Mesodermal cell (in vitro differentiated cells): ENCODE results near the gene PAFAH1B2.

Experiments
- H3K27ac ChIP-seq: 2 replicates; pipeline ENCODE4 v1.7.0; 2013; ENCODE audit warnings: mild to moderate bottlenecking, low read depth, low read length, moderate library complexity; ENCODE audit not compliant: severe bottlenecking
- H3K36me3 ChIP-seq: 2 replicates; pipeline ENCODE4 v1.7.1; 2013; ENCODE audit warnings: mild to moderate bottlenecking, low read length, moderate library complexity; ENCODE audit not compliant: control insufficient read depth, insufficient read depth
- H3K4me1 ChIP-seq: one replicate; pipeline ENCODE4 v1.7.1; 2013; ENCODE audit warnings: mild to moderate bottlenecking, low read length; ENCODE audit not compliant: insufficient read depth, control insufficient read depth, poor library complexity, severe bottlenecking
- H3K4me3 ChIP-seq: 2 replicates; pipeline ENCODE4 v1.7.0; 2013; ENCODE audit warnings: low read length, control low read depth, mild to moderate bottlenecking; ENCODE audit not compliant: insufficient read depth, poor library complexity, severe bottlenecking; ENCODE audit errors: extremely low read depth
- H3K9me3 ChIP-seq: 2 replicates; pipeline ENCODE4 v1.7.1; 2013; ENCODE audit warnings: mild to moderate bottlenecking, low read length, moderate library complexity; ENCODE audit not compliant: control insufficient read depth
- WGBS, 2 experiments: methylation state at CpG; one replicate each; pipeline ENCODE4 v1.1.5; 2013; ENCODE audit warnings: missing lambda C conversion rate in 2 of 2; ENCODE audit not compliant: insufficient coverage in 2 of 2; 5-methylcytosine and 5-hydroxymethylcytosine counted together

Gene PAFAH1B2

GRCh38 chr11:117175781-117176180 lies 31.7 kb downstream of the PAFAH1B2 start:
- H3K27ac ChIP-seq, result no peak overlapping the region
- no peaks in the 10 kb centered on the region for H3K9me3 ChIP-seq
- 98 to 100% methylated on average over 4 to 5 of the region's 5 CpGs for WGBS, 2 experiments
- H3K36me3 ChIP-seq, result peaks cover 35% of the 10 kb centered on the region
- no peak overlapping the region for H3K4me3 ChIP-seq
- peaks cover 51% of the 10 kb centered on the region for H3K4me1 ChIP-seq

GRCh38 chr11:117176186-117176585 lies 32.1 kb downstream of the PAFAH1B2 start:
- Histone ChIP-seq H3K9me3 (no peaks in the 10 kb centered on the region), H3K27ac (no peak overlapping the region), H3K4me3 (no peak overlapping the region), H3K36me3 (peaks cover 31% of the 10 kb centered on the region), H3K4me1 (peaks cover 47% of the 10 kb centered on the region)
- no CpG with 5 or more reads among the region's 1 CpG for WGBS, 2 experiments

GRCh38 chr11:117177534-117178209 lies 33.6 kb downstream of the PAFAH1B2 start:
- peaks cover 36% of the 10 kb centered on the region for H3K36me3 ChIP-seq
- peaks cover 32% of the 10 kb centered on the region for H3K4me1 ChIP-seq
- H3K9me3 ChIP-seq, result no peaks in the 10 kb centered on the region
- H3K4me3 ChIP-seq, result peak overlapping the region; percentile 73
- H3K27ac ChIP-seq, result peak overlapping the region; percentile 82
- 83 to 94% methylated on average over 6 to 7 of the region's 10 CpGs for WGBS, 2 experiments

GRCh38 chr11:117178210-117179034 lies 34.3 kb downstream of the PAFAH1B2 start, which contains the start of gene SIDT2:
SIDT2 (plus strand) TSS chr11:117178743; CDS start chr11:117179264, 521 bp downstream.
- Histone ChIP-seq H3K27ac (peak within 1 kb of the TSS; percentile 82), H3K4me3 (peak within 1 kb of the TSS; percentile 73), H3K36me3 (peaks cover 38% of the 10 kb centered on the region), H3K4me1 (peaks cover 24% of the 10 kb centered on the region), H3K9me3 (no peaks in the 10 kb centered on the region)
- WGBS, 2 experiments, result 4 to 5% methylated on average over 37 to 47 of the region's 51 CpGs

DNA sequence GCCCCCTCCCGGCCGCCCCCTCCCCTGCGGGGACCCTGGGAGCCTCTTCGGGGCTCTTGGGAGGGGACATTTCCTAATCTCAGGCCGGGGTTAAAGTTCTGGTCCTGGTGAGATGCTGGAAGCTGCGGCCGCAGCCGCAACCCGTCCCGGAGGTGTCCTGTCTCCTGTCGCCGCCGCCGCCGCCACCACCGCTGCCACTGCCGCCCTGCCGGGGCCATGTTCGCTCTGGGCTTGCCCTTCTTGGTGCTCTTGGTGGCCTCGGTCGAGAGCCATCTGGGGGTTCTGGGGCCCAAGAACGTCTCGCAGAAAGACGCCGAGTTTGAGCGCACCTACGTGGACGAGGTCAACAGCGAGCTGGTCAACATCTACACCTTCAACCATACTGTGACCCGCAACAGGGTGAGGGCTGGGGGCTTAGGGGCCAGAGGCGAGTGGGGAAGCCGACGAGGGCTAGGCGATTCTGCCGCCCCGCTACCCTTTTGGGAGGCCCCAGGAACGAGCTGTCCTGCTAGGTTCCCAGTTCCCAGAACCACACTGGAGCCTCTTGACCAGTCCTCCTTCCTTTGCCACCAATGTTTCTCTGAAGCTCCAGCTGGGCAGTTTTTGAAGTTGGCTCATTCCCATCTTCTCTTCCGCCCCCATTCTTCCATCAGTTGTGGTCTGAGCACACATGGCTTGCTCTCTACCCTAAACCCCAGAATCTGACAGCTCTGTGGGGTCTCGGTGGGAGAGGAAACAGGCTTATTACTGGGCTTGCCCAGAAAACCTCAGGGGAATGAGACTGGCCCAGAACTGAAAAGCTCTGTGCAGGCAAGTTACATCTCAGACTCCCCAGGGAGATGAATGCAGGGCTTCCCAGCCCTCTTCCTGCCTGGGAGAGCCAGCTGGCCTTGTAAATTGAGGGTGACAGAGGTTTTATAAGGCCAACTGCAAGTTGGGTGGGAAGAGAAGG lies 35.2 kb downstream of the PAFAH1B2 start:
- Histone ChIP-seq H3K4me3 (peak overlapping the region; percentile 73), H3K27ac (peak overlapping the region; percentile 82), H3K36me3 (peaks cover 40% of the 10 kb centered on the region), H3K9me3 (no peaks in the 10 kb centered on the region), H3K4me1 (peaks cover 18% of the 10 kb centered on the region)
- WGBS, 2 experiments, result 2% methylated on average over 24 to 29 of the region's 39 CpGs

DNA sequence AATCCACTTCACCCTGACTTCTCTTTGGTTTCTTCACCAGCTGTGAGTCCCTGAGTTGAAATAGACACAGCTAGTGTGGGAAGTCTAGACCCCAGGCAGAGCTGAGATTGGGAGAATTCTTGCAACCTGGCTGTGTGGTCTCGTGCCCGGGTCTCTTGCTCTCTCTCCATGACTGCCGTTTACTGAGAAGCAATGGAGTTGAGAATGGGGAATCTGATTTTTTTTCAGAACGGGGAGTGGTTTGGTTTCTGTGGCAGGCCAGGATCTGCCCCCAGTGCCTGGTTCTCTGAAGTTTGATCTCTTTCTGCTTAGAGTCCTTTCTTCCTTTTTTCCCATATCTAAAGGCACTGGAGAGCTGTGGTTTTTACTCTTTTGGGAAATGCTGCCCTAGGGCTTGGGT lies 35.9 kb downstream of the PAFAH1B2 start:
- Histone ChIP-seq H3K9me3 (no peaks in the 10 kb centered on the region), H3K4me1 (peaks cover 18% of the 10 kb centered on the region), H3K36me3 (peaks cover 37% of the 10 kb centered on the region), H3K4me3 (peak overlapping the region; percentile 73), H3K27ac (peak overlapping the region; percentile 82)
- WGBS, 2 experiments, result 74% methylated on average over 3 to 4 of the region's 4 CpGs

- Histone ChIP-seq H3K36me3 (peaks cover 31% of the 10 kb centered on the region), H3K9me3 (no peaks in the 10 kb centered on the region), H3K4me1 (peaks cover 18% of the 10 kb centered on the region), H3K4me3 (no peak overlapping the region), H3K27ac (no peak overlapping the region)
- 51 to 57% methylated on average over 15 to 17 of the region's 22 CpGs for WGBS, 2 experiments
Observed at GRCh38 chr11:117180661-117181585, 36.8 kb downstream of the PAFAH1B2 start.

DNA sequence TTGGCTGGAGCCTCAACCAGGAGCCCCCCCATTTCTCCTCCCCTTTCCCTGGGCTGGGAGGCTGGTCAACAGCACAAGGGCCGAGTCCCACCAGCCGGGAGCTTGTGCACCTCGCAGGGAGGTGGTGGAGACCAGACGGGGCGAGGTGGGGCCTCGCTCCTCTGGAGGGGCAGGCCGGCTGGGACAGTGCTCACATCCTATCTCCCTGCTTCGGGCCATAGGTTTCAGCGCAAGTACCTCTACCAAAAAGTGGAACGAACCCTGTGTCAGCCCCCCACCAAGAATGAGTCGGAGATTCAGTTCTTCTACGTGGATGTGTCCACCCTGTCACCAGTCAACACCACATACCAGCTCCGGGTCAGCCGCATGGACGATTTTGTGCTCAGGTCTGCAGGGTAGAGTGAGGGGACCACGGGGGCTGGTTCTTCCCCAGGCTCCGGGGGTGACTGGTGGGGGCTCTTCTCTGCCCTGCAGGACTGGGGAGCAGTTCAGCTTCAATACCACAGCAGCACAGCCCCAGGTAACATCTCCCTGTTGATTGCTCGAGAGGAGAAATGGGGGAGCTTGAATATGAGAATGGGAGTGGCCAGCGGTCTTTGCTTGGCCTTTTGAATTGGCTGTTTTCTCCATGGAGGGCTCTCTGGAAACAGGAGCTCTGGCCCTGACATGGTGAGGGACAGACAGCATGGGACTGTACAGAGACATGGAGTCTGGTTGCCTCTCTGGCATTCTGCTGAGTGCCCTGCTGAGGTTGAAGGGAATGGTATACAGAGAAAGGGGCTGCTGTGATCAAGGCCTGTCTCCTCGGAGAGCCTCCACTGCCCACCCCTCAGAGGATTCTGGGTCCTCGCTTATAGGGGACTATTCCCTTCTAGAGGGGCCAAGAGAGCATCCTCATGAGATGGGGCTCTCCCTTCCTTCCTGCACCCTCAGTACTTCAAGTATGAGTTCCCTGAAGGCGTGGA lies 37.8 kb downstream of the PAFAH1B2 start:
- peaks cover 18% of the 10 kb centered on the region for H3K4me1 ChIP-seq
- no peak overlapping the region for H3K4me3 ChIP-seq
- peaks cover 24% of the 10 kb centered on the region for H3K36me3 ChIP-seq
- no peaks in the 10 kb centered on the region for H3K9me3 ChIP-seq
- no peak overlapping the region for H3K27ac ChIP-seq
- WGBS, 2 experiments, result 94 to 95% methylated on average over 19 to 21 of the region's 22 CpGs

- Histone ChIP-seq H3K4me1 (peaks cover 18% of the 10 kb centered on the region), H3K27ac (no peak overlapping the region), H3K9me3 (no peaks in the 10 kb centered on the region), H3K4me3 (no peak overlapping the region), H3K36me3 (peaks cover 30% of the 10 kb centered on the region)
- 98 to 100% methylated on average over 9 of the region's 10 CpGs for WGBS, 2 experiments
Observed at GRCh38 chr11:117182551-117182935, 38.5 kb downstream of the PAFAH1B2 start.
